ENCODE measurements around the gene CPA2.

The CPA2 gene

DNA sequence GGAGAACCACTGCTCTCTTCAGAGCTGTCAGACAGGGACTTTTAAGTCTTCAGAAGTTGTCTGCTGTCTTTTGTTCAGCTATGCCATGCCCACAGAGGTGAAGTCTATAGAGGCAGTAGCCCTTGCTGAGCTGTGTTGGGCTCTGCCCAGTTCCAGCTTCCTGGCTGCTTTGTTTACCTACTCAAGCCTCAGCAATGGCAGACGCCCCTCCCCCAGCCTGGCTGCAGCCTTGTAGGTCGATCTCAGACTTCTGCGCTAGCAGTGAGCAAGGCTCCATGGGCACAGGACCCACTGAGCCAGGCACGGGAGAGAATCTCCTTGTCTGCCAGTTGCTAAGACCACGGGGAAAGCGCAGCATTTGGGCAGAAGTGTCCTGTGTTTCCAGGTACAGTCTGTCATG is 12.1 kb upstream of the CPA2 start:
- DNase-seq (ENCODE audit: low spot score): no peak

DNA sequence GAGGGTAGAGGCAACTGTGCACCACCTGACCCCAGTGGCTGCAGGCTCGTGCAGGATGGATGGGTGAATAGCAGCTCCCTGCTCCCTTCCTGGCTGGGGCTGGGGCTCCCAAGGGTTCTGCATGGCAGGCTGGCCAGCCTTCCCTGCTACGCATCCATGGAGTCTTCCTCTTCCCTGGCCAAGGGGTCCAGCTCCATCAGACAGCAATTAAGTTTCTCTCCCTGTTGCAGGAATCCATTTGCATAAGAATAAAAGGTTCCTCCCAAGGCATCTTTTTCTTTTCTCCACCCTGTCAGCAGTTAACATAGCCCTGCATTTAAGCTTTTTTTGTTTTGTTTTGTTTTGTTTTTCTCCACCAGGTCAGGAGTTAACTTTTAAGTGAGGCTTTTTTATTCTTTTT is 10.0 kb upstream of the CPA2 start:
- no peak for DNase-seq (ENCODE audit: low spot score)

DNA sequence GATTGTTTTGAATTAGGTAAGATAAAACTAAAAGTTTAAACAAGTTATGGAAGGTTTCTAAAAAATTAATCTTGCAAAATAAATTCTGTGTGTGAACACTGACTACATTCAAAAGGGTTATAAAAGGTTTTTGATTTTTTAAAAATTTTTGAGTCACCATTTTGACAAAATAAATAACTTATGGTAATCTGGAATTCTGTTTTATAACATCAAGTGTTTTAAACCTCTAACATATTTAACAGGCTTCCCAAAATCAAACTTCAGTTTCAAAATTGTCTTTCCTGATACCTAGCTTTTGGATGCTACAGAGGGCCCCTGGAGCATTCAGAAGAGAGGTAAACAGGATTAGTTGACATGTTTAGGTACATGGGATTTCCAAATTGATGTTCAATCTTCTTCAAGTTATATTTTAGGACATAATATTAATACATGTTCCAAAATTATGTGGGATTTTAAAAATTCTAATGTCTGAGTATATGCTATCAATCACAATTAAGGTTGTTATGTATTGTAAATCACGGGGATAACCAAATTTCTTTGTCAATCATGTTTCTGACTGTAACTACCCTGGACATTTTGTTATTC is 8.1 kb upstream of the CPA2 start:
- DNase-seq (ENCODE audit: low spot score): no peak

DNA sequence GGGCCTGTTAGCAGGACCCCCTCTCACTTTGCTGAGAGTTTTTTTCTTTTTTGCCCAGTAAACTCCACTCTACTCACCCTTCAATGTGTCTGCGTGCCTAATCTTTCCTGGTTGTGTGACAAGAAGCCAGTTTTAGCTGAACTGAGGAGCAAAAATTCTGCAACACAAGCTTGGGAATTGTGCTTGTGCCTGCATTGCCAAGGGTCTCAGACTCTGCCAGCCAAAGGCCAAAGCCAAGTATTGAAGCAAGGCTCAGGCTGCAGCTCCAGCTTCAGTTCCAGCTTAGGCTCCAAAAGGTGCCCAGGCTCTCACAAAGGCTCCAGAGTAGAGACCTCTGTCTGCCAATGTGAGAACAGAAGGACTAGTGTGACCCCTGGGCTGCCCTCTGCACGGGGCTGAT is 4.2 kb upstream of the CPA2 start:
- DNase-seq (ENCODE audit: low spot score): no peak

DNA sequence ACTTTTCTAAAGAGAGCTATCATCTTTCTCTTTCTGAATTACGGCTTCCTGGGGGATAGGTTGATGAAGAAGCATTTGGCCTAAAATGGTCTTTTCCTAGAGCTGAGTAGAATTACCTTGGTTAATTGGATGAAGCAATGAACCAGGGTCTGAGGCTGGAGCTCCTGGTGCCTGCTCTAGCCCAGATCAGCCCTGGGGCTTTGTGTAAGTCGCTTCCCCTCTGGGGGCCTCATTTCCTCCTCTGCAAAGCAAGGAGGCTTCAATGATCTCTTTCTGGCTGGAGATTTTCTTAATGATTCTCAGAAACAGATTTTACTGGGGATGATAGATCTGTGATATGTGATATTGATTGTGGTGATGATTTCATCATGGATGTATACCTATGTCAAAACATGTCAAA is 3.5 kb upstream of the CPA2 start:
- DNase-seq (ENCODE audit: low spot score): no peak

DNA sequence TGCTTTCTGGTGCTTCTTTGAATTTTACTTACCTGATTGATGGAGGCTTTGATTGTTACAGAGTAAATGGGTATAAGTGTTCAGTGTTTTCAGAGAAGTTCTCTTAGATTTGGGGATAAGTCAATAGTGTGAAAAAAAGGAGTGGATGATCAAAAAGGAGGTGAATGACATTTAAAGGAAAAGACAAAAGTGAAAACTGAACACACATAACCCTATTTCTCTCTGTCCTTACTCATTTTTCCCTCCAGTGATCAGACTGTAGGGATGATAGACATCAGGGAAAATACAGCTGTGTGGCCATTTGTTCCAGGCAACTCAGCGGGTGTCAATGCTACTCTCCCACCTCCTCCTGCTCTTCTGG is 278 bp downstream of the CPA2 start:
- DNase-seq (ENCODE audit: low spot score): no peak

DNA sequence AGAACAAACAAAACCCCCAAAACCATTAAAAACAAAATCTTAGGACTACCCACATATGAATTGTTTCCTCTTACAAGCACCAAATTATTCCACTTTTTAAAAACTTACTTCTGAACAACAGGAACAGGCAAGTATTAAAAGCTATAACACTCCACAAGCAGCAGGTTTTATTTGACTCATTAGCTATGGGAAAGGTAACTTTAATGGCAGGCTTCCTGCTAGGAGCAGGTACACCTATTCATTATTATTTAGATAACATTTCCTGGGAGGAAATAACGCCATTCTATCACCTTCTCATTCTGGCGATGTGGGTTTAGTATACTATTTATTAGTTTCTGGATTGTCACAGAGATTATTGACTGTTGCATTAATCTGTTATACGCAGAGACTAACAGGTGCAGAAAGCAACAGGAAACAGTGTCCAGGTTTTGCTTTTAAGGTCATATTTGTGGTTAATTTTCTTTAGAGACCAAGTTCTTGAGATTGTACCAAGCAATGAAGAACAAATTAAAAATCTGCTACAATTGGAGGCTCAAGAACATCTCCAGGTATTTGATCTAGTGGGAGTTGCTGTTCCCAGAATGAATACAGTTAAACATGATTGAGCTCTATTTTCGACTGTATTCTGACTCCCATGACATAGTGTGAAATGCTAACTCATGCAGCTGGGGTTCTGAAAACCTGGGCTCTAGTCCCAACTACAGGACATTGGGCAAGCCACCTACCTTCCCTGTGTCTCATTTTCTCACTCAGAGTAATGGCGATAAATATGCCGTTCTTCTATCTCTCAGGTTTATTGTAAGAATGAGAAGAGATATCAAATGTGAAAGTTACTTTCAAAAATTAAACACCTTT is 2.0 kb downstream of the CPA2 start:
- no peak for DNase-seq (ENCODE audit: low spot score)

DNA sequence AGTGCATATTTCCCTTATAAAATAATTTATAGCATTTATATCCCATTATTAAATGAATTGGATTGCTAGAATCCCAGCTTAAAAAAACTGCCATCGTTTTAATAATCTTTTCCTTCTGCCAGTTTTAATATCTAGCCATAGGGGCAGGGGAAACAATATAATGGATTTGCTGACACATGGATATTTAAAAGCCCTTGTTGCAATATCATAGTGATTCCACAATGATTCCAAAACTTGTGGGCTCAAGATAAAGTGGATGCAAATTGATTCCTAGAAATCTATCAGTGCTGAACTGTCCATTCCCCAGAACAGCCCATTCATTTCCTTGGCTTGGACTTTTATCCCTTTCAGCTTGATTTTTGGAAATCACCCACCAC is 2.6 kb downstream of the CPA2 start:
- no peak for DNase-seq (ENCODE audit: low spot score)

DNA sequence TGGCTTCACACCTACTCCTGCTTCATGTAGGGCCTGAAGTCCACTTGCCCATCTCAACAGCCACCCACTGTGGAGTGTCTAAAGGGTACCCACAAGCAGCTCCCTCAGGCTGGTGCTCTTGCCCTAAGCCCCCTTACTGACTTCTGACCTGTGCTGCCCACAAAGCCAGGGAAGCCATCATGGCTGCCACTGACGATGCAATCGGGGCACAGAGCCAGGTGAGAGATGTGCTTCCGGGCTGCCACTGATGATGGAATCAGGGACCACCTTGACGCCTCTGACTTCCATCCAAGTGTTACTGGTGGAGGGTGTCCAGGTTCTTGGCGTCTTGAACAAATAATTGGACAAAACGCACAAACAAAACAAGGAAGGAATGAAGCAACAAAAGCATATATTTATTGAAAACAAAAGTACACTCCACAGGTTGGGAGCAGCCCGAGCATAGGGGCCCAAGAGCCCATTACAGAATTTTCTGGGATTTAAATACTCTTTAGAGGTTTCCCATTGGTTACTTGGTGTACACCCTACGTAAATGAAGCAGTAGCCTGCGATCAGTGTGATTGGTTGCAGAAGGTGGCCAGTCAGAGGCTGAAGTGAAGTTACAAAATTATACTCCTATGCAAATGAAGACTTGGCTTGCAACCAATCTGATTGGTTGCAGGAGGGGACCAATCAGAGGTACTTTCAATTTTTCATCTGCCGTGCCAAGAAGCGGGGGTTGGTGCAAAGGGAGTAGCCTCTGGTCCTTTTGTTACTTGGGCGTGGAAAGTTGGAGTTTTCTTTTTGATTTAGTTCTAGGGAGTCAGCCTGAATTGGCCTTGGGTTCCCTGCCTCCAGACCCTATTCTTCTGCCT is 4.5 kb downstream of the CPA2 start:
- no peak for DNase-seq (ENCODE audit: low spot score)

DNA sequence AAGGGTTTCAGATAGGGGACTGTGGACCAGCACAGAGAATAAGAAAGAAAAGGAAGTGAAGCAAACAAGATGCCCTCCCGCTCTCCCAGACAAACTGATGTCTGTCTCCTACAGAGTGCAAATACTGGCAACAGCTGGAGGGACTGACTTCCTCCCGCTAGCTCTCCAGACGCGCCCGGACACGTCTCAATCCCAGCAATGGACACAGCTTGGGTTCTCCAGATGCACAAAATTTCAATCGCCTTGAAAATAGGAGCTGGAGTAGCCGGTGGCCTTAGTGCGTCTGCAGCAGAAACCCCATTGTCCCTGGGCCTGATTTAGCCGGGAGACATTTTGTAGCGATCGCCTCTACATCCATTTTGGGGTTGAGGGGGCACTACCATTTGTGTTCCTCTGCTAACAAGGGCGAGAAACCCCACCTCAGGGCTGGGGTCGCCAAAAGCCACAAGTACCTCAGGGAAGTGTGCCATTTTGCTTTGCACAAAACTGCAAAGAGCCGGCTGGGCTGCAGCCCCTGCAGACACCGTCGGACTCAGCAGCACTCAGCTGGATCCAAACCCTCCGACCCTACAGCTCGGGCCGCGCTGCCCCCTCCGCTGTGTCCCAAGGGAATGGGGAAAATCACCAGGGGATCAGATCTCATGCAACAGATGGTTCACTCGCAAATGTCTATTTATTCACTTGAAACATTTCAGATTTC is 5.9 kb downstream of the CPA2 start:
- DNase-seq (ENCODE audit: low spot score): no peak

DNA sequence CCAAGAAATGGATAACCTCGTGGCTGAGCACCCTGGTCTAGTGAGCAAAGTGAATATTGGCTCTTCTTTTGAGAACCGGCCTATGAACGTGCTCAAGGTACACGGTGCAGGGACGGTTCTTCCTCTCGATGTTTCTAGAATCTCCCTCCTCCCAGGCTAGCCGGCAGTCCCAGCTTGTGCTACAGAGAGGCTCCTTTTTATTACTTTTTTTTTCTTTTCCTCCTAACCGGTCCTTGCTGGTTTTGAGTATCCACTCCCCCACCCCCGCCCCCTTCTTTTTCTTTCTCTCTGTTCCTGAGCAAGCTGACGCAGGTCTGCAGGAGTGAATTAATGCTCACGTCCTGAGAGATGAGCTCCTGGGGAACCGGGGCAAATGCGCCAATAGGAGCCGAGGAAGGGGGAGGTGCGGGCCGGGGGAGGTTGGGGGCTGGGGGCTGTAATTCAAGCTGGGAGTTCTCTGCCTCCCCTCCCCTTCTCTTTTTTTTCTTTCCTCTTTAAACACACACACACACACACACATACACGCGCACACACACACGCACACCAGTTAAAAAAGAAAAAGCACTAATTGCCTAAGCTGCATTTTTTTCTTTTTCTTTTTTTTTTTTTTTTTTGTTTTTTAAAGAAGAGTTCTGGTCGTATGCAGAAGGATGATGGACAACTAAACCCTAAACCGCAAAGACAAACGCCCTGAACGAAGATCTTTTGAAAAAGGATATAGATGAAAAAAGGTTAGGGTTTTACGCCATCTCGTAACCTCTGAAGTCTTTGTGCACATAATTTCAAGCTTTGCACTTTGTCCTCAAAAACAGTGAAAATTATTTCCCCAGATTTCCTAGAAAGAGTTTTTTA is 6.6 kb downstream of the CPA2 start:
- no peak for DNase-seq (ENCODE audit: low spot score)

DNA sequence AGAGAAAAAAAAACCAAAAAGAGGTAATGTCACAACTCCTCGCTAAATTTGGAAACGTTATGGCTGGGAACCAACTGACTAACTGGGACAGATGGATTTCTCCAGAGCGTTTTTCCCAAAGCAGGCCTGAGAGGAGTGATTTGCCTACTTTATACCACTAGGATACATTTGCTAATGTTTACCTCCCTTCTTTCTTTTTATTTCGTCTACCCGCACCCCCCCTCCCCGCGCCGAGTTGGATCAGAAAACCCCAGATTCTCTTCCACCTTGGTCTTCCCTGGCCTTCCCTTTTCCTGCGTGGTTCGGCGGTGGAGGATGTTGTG is 7.2 kb downstream of the CPA2 start:
- no peak for DNase-seq (ENCODE audit: low spot score)

DNA sequence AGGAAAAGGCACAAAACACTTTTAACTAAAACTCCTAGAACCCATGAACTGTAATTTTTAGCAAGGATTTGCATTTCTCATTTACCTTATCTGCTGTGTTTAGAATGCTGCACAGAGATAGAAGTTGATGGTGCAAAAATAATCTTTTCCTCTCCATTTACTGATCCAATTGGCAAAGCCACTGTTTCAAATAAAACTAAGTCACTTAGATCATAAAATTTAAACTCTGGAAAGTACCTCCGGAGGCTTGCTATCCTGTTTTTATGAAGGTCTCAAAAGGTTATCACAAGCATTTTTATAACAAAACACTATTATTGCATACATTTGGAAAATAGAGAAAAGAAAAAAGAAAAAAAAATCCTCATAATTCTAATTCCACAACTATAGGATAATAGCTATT is 7.6 kb downstream of the CPA2 start:
- DNase-seq (ENCODE audit: low spot score): no peak

DNA sequence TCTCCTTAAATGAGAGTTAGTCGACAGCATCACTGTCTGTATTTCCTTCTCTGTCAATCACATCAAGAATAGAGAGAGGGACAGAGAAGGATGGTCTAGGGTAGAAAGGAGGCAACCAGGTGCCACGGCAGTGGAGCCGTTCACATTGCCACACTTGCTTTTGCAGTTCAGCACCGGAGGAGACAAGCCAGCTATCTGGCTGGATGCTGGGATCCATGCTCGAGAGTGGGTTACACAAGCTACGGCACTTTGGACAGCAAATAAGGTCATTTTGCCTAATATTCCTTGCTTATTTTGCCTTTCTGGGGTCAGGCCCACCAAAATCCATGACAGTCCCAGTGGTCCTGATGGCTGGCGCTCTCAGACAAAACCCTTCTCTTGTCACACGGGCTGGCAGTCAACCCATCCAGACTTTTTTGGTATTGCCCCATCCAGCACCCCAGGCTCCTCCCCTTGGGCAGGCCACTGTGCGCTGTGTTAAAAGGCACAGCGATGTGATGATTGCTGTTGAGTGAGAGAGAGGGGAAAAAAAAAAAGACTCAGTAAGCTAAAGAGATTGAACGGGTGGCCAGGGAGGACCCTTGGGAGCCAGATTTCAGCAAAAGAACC is 8.4 kb downstream of the CPA2 start:
- no peak for DNase-seq (ENCODE audit: low spot score)

DNA sequence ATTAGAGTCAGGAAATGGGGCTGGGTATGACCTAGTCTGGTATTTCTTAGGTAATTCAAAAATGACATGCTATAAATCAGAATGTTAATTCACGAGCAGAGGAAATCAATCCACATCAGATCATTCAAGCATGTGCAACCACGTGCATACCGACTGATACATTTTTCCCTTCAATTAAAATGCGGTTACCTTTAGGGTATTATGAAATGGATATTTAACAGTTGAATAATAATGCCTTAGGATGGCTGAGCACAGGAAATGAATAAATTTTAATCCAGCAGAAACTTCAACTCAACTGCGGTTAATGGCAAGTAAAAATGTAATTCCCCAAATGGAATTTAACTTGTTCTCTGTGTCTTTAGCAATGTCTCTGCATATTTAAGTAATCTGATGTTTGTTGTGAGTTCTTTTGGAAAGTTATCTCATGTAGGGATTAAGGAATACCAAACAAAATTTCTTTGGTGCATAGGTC is 9.2 kb downstream of the CPA2 start:
- no peak for DNase-seq (ENCODE audit: low spot score)

DNA sequence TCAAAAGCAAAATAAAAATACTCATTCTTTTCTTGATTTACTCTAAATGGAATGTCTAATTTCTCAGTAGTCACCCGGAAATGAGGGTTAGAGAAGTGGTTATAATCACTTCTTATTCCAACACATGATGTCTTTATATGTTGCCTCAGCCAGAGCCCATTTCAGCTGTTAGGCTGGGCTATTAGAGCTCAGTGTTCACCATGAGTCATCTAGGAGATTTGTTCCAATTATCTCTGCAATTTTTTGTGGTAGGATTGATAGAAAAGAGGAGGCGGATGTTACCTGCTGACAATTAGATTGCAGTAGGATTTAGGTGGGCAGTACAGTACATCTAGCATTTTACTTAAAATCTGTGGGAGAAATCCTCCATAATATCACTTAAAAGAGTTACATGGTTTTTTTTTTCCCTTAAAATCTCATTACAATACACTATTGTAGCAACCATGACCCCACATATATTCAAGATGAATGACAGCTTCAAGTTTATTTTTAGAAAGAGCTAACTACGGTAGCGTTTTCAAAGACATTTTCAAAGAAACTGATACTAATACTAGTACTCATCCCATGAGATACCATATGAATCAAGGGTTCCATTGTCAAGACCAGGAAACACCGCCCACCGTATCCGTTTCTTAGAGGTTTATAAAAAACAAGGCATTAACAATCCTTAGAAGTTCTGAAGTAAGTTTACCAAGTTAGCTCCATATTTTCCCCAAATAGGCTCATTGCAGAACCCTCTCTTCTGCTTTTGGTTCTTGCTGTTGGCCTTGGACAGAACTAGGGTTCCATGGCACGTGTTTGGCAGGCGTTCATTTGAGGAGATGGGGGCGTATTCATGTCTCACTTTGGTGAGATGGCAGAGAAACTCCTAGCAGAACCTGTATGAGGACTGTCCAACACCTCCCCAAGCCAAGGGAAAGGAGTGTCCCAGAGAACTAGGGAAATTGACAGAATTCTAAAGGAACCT is 10.4 kb downstream of the CPA2 start:
- no peak for DNase-seq (ENCODE audit: low spot score)

DNA sequence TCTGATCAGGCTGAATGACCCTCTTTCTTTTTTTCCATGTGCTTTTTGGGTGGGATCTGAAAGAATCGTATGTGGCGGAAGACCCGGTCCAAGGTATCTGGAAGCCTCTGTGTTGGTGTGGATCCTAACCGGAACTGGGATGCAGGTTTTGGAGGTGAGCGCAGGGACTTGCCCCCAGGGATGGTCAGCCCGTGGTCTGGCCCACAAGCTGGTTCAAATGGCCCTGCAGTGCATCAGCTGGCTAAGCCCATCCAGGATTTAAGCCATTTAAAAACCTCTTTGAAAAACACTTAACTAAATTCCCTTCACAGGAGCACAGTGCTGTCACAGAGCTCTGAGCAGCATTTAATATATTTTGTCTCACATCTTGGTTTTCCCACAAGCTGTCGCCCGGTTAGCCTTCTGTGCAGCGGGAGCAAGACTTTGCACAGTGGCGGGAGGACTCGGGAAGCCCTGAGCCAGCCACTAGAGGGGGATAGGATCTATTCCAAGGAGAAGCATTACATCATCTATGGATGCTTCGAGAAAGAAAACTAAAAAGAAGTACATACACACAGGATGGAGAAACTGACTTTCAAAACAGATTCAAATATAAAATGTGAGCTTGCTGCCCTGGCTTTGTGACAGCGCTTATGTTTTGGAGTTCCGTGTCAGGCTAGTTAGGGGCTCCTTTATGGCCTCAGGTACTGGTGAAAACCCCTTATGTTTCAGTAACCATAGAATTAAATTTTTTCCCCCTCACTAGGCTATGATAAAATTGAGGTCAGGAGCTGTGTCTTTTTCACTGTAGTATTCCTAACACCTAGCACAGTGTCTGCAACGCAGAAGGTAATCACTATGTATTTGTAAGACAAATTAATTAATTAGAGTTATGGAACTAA is 11.3 kb downstream of the CPA2 start:
- peak; percentile 60 for DNase-seq (ENCODE audit: low spot score)

DNA sequence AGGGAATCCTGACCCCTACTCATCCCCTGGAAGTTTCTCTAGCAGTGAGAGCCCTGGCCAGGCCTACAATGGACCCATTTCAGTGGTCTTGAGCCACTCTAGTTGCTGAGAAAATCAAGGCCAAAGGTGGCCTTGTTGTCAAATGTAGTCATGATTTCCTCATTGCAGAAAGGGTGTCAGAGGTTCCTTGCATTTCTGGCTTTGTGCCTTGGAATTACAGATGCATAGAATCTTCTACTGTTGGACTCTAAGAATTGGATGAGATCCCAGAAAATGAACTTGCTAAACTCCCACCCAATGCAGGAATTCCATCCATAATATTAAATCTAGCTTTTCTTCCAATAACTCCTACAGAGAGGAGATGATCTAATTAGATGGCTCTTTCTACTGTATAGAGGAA is 12.2 kb downstream of the CPA2 start:
- no peak for DNase-seq (ENCODE audit: low spot score)

DNA sequence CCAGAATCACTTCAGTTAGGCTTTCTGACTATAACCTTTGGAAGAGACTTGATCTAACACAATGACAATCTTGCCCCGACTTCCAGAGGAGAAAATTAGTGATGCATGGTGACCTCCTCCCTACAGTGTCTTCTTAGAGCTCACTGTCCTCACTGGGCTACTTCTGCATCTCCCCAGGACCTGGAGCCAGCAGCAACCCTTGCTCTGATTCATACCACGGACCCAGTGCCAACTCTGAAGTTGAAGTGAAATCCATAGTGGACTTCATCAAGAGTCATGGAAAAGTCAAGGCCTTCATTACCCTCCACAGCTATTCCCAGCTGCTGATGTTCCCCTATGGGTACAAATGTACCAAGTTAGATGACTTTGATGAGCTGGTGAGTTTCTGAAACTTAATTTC is 12.6 kb downstream of the CPA2 start:
- no peak for DNase-seq (ENCODE audit: low spot score)
